ENCODE measurements around the gene ZNF764. TPM values are rescaled to one million over a fixed set of nuclear protein-coding genes. Genes with fewer than 3 reads are reported as not detected.

The ZNF764 gene
- total RNA-seq, 1 donor from 2014 or later = 20.2 TPM

GRCh38 chr16:30527635-30528178 is 30.5 kb downstream of the ZNF764 start:
- H3K27ac Mint-ChIP-seq = peak overlapping the region; percentile 100
- no peak for DNase-seq (ENCODE audit: extremely low spot score, unreplicated experiment)

GRCh38 chr16:30526823-30527634 is 31.1 kb downstream of the ZNF764 start:
- Mint-ChIP-seq H3K9me3 (peaks cover 4% of the 10 kb centered on the region), H3K27ac (peak overlapping the region; percentile 100), H3K4me3 (peak overlapping the region; percentile 89), H3K36me3 (peaks cover 6% of the 10 kb centered on the region), H3K27me3 (no peaks in the 10 kb centered on the region), H3K4me1 (ENCODE audit: unreplicated experiment) (peaks cover 40% of the 10 kb centered on the region)
- DNase-seq (ENCODE audit: extremely low spot score, unreplicated experiment) = peak; percentile 98
- TF ChIP-seq CTCF (conservative IDR thresholded peaks at IDR 0.05) = peak; percentile 65

More at GRCh38 chr16:30527635-30528178, 30.5 kb downstream of the ZNF764 start:
- TF ChIP-seq CTCF (conservative IDR thresholded peaks at IDR 0.05) = no peak
- Mint-ChIP-seq H3K27me3 (no peaks in the 10 kb centered on the region), H3K4me3 (peak overlapping the region; percentile 89), H3K36me3 (peaks cover 6% of the 10 kb centered on the region), H3K9me3 (peaks cover 4% of the 10 kb centered on the region), H3K4me1 (ENCODE audit: unreplicated experiment) (peaks cover 35% of the 10 kb centered on the region)

- Mint-ChIP-seq H3K9me3 (peaks cover 4% of the 10 kb centered on the region), H3K27ac (peak within 1 kb of the TSS; percentile 100), H3K36me3 (peaks cover 6% of the 10 kb centered on the region), H3K27me3 (no peaks in the 10 kb centered on the region), H3K4me3 (peak within 1 kb of the TSS; percentile 91), H3K4me1 (ENCODE audit: unreplicated experiment) (peaks cover 41% of the 10 kb centered on the region)
- DNase-seq (ENCODE audit: extremely low spot score, unreplicated experiment) = no peak
- no peak for TF ChIP-seq CTCF (conservative IDR thresholded peaks at IDR 0.05)
Measured at GRCh38 chr16:30526137-30526822, 31.9 kb downstream of the ZNF764 start, which contains the start of gene ZNF768. TSS of gene ZNF768 (minus strand) at chr16:30526566. CDS start at chr16:30526413, 153 bp downstream.

- no peaks in the 10 kb centered on the region for H3K27me3 Mint-ChIP-seq
- peaks cover 37% of the 10 kb centered on the region for H3K4me1 Mint-ChIP-seq (ENCODE audit: unreplicated experiment)
- peak overlapping the region; percentile 88 for H3K27ac Mint-ChIP-seq
- H3K4me3 Mint-ChIP-seq = peak overlapping the region; percentile 91
- peaks cover 4% of the 10 kb centered on the region for H3K9me3 Mint-ChIP-seq
- no peak for TF ChIP-seq CTCF (conservative IDR thresholded peaks at IDR 0.05)
- peaks cover 6% of the 10 kb centered on the region for H3K36me3 Mint-ChIP-seq
- no peak for DNase-seq (ENCODE audit: extremely low spot score, unreplicated experiment)
Measured at GRCh38 chr16:30525844-30526136, 32.4 kb downstream of the ZNF764 start.

- H3K36me3 Mint-ChIP-seq = peaks cover 4% of the 10 kb centered on the region
- peaks cover 30% of the 10 kb centered on the region for H3K4me1 Mint-ChIP-seq (ENCODE audit: unreplicated experiment)
- H3K27ac Mint-ChIP-seq = no peak overlapping the region
- peaks cover 4% of the 10 kb centered on the region for H3K9me3 Mint-ChIP-seq
- DNase-seq (ENCODE audit: extremely low spot score, unreplicated experiment) = no peak
- peak overlapping the region; percentile 47 for H3K4me3 Mint-ChIP-seq
- TF ChIP-seq CTCF (conservative IDR thresholded peaks at IDR 0.05) = no peak
- H3K27me3 Mint-ChIP-seq = no peaks in the 10 kb centered on the region
Measured at GRCh38 chr16:30524575-30525568, 33.3 kb downstream of the ZNF764 start.

Measured in type B pancreatic cell (in vitro differentiated cells).